Measurements from ENCODE around the gene KCNQ1.

DNA sequence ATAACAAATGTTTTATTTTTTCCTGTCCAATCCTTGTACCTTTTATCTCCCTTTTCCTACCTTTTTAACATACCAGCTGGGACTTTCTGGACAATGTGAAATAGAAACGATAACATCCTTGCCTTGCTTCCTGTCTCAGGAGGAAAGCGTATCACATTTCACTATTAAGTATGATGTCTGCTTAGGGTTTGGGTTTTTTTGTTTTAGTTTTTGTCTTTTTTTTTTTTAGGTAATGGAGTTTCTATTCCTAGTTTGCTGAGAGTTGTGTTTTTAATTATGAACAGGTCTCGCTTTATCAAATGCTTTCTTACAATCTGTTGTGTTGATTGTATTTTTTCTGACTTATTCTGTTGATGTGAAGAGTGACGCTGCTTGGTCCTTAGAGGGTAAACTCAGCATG is 319.2 kb downstream of the KCNQ1 start:
- TF ChIP-seq, protein P1, sequence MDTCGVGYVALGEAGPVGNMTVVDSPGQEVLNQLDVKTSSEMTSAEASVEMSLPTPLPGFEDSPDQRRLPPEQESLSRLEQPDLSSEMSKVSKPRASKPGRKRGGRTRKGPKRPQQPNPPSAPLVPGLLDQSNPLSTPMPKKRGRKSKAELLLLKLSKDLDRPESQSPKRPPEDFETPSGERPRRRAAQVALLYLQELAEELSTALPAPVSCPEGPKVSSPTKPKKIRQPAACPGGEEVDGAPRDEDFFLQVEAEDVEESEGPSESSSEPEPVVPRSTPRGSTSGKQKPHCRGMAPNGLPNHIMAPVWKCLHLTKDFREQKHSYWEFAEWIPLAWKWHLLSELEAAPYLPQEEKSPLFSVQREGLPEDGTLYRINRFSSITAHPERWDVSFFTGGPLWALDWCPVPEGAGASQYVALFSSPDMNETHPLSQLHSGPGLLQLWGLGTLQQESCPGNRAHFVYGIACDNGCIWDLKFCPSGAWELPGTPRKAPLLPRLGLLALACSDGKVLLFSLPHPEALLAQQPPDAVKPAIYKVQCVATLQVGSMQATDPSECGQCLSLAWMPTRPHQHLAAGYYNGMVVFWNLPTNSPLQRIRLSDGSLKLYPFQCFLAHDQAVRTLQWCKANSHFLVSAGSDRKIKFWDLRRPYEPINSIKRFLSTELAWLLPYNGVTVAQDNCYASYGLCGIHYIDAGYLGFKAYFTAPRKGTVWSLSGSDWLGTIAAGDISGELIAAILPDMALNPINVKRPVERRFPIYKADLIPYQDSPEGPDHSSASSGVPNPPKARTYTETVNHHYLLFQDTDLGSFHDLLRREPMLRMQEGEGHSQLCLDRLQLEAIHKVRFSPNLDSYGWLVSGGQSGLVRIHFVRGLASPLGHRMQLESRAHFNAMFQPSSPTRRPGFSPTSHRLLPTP (IDR thresholded peaks at IDR 0.05; ENCODE audit: borderline replicate concordance, extremely low read depth, insufficient read length) = no peak
- TF ChIP-seq CTCF (IDR thresholded peaks at IDR 0.05 in 2 of 3, conservative IDR thresholded peaks at IDR 0.05 in 1 of 3; ENCODE audit: insufficient read depth in 2 of 3, low read depth in 1 of 3, low read length in 3 of 3) = no peak
- TF ChIP-seq SP1 (CRISPR knock-in tag; IDR thresholded peaks at IDR 0.05) = no peak
- no peak for TF ChIP-seq MAZ (CRISPR knock-in tag; conservative IDR thresholded peaks at IDR 0.05 in 1 of 2, IDR thresholded peaks at IDR 0.05 in 1 of 2)
- TF ChIP-seq MEF2A (IDR thresholded peaks at IDR 0.05; ENCODE audit: control insufficient read depth, low read depth, low read length) = no peak
- no peak for TF ChIP-seq ESRRA (IDR thresholded peaks at IDR 0.05; ENCODE audit: borderline replicate concordance, low read depth)
- TF ChIP-seq ZNF584 (CRISPR knock-in tag; IDR thresholded peaks at IDR 0.05; ENCODE audit: low read depth) = no peak
- no peak for TF ChIP-seq TAF1 (IDR thresholded peaks at IDR 0.05; ENCODE audit: control insufficient read depth, extremely low read depth, insufficient read depth, low read length, severe bottlenecking)
- no peak for TF ChIP-seq ZSCAN29 (IDR thresholded peaks at IDR 0.05)
- TF ChIP-seq, protein P2, sequence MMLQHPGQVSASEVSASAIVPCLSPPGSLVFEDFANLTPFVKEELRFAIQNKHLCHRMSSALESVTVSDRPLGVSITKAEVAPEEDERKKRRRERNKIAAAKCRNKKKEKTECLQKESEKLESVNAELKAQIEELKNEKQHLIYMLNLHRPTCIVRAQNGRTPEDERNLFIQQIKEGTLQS (IDR thresholded peaks at IDR 0.05) = no peak
- TF ChIP-seq, protein P2 (CRISPR knock-in tag; conservative IDR thresholded peaks at IDR 0.05) = no peak
